NCI-H128 (cell line): Measurements from ENCODE around the gene MRPL39.

Experiments used
- DNase-seq: peaks from one replicate; lab custom pipeline; 2025; ENCODE audit not compliant: unreplicated experiment; lab: John Stamatoyannopoulos, UW

Gene MRPL39

GRCh38 chr21:25541042-25541441 lies 66.2 kb downstream of the MRPL39 start:
- DNase-seq, result no peak

- DNase-seq, result no peak
Measured at GRCh38 chr21:25539606-25540005, 67.7 kb downstream of the MRPL39 start.

DNA sequence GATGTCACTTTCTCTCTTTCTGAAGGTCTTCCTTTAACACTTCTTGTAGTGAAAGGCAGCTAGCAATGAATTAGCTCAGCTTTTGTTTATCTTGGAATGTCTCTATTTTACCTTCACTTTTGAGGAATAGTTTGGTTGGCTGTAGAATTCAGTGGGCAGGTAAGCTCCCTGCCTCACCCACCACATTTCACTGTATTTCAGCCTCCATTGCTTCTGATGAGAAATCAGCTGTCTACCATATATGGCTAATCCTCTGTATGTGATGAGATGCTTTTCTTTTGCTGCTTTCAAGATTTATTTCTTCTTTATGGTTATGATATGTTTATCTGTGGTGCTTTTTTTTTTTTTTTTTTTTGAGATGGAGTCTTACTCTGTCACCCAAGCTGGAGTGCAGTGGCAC lies 70.1 kb downstream of the MRPL39 start:
- DNase-seq, result no peak

GRCh38 chr21:25536752-25537151 lies 70.5 kb downstream of the MRPL39 start:
- no peak for DNase-seq

DNA sequence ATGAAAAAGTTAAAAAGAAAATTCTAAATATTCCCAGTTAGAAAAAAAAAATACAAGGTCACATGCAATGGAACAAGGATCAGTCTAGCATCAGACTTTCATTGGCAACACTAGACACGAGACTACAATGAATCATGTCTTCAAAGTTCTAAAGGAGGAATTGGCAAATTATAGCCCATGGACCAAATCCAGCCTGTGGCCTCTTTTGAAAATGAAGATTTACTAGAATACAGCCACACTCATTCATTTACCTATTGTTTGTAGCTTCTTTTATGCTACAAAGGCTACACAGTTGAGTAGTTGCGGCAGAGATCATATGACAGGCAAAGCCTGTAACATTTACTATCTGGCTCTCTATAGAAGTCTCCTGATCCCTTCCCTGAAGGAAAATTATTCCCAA lies 71.4 kb downstream of the MRPL39 start:
- DNase-seq, result no peak
